Neural progenitor cell (in vitro differentiated cells): Measurements from ENCODE around the gene ANKRD33. TPM values are rescaled to one million over a fixed set of nuclear protein-coding genes. Genes with fewer than 3 reads are reported as not detected.

Experiments used
- DNase-seq: peaks from one replicate; pipeline ENCODE4 v3.0.0-alpha.2; 2016; ENCODE audit warnings: low spot score
- H2AFZ ChIP-seq: fragments of 200-600 bp; sonication (generic); replicated peaks from 2 replicates; pipeline ENCODE4 v1.6.1; 2016; ENCODE audit warnings: antibody characterized with exemption
- H3F3A ChIP-seq: fragments of 200-600 bp; sonication (generic); 2 replicates; pipeline ENCODE4 v1.6.1; 2016; ENCODE audit warnings: antibody characterized with exemption, low read depth
- H3K27ac ChIP-seq: fragments of 200-600 bp; sonication (generic); 2 replicates; pipeline ENCODE4 v1.5.1; 2016; ENCODE audit warnings: mild to moderate bottlenecking
- H3K27me3 ChIP-seq: fragments of 200-600 bp; sonication (generic); 2 replicates; pipeline ENCODE4 v1.6.1; 2016; ENCODE audit warnings: mild to moderate bottlenecking, moderate library complexity
- H3K36me3 ChIP-seq: fragments of 200-600 bp; sonication (generic); 2 replicates; pipeline ENCODE4 v1.5.1; 2016
- H3K4me1 ChIP-seq: fragments of 200-600 bp; sonication (generic); 2 replicates; pipeline ENCODE4 v1.6.1; 2016; ENCODE audit warnings: mixed run types
- H3K4me2 ChIP-seq: fragments of 200-600 bp; sonication (generic); 2 replicates; pipeline ENCODE4 v1.6.1; 2016
- H3K4me3 ChIP-seq: fragments of 200-600 bp; sonication (generic); 2 replicates; pipeline ENCODE4 v1.5.1; 2016
- H3K79me2 ChIP-seq: fragments of 200-600 bp; sonication (generic); 2 replicates; pipeline ENCODE4 v1.6.1; 2016; ENCODE audit warnings: low read depth
- H3K9ac ChIP-seq: fragments of 200-600 bp; sonication (generic); 2 replicates; pipeline ENCODE4 v1.6.1; 2016
- H3K9me3 ChIP-seq: fragments of 200-600 bp; sonication (generic); 2 replicates; pipeline ENCODE4 v1.5.1; 2016; ENCODE audit warnings: low read depth
- H4K20me1 ChIP-seq: fragments of 200-600 bp; sonication (generic); 2 replicates; pipeline ENCODE4 v1.6.1; 2016; ENCODE audit warnings: low read depth
- H3K27ac Mint-ChIP-seq: 3 replicates; pipeline ENCODE4 v1.8.0; 2021; ENCODE audit warnings: mixed read lengths
- H3K27me3 Mint-ChIP-seq: 2 replicates; pipeline ENCODE4 v1.8.0; 2022; ENCODE audit warnings: low read depth, mild to moderate bottlenecking, inconsistent platforms, moderate library complexity, mixed read lengths; ENCODE audit not compliant: insufficient read depth
- H3K36me3 Mint-ChIP-seq: 3 replicates; pipeline ENCODE4 v1.8.0; 2021; ENCODE audit warnings: mixed read lengths
- H3K4me1 Mint-ChIP-seq: 3 replicates; pipeline ENCODE4 v1.8.0; 2021; ENCODE audit warnings: mixed read lengths
- H3K4me3 Mint-ChIP-seq: 3 replicates; pipeline ENCODE4 v1.8.0; 2021; ENCODE audit warnings: mild to moderate bottlenecking, moderate library complexity, mixed read lengths
- H3K9me3 Mint-ChIP-seq: 3 replicates; pipeline ENCODE4 v1.8.0; 2020; ENCODE audit warnings: mixed read lengths
- CTCF ChIP-seq: fragments of 200-600 bp; sonication (generic); IDR thresholded peaks from 2 replicates; pipeline ENCODE4 v1.5.1; 2017; ENCODE audit warnings: antibody characterized with exemption, mild to moderate bottlenecking
- EZH2 ChIP-seq: fragments of 200-600 bp; sonication (generic); IDR thresholded peaks from 2 replicates; pipeline ENCODE4 v1.6.1; 2017; ENCODE audit warnings: antibody characterized with exemption, mild to moderate bottlenecking, moderate library complexity
- EZH2phosphoT487 ChIP-seq: fragments of 200-600 bp; sonication (generic); IDR thresholded peaks from 2 replicates; pipeline ENCODE4 v1.6.1; 2017; ENCODE audit warnings: antibody characterized with exemption
- total RNA-seq: library from RNA; depleted of rRNA; stranded (reverse); fragments of >200 nt; gene quantifications from 2 replicates; pipeline ENCODE4 v1.2.3, GENCODE V29; 2015; ENCODE audit warnings: low replicate concordance

ANKRD33 gene
- total RNA-seq, 1 donor from 2014 or later, result 0.39 TPM

- Mint-ChIP-seq H3K27ac (no peak overlapping the region), H3K27me3 (peaks cover 45% of the 10 kb centered on the region), H3K4me1 (peaks cover 80% of the 10 kb centered on the region), H3K4me3 (peak overlapping the region; percentile 80), H3K9me3 (no peaks in the 10 kb centered on the region), H3K36me3 (no peaks in the 10 kb centered on the region)
- DNase-seq, result peak; percentile 52
- Histone ChIP-seq H3K27ac (no peak overlapping the region), H2AFZ (peak overlapping the region; percentile 92), H3K79me2 (no peaks in the 10 kb centered on the region), H3K4me3 (peak overlapping the region; percentile 58), H3K4me2 (peak overlapping the region; percentile 99), H3K9me3 (no peaks in the 10 kb centered on the region), H3K27me3 (peaks cover 63% of the 10 kb centered on the region), H3K4me1 (peaks cover 49% of the 10 kb centered on the region), H4K20me1 (peaks cover 50% of the 10 kb centered on the region), H3F3A (peaks cover 56% of the 10 kb centered on the region), H3K36me3 (no peaks in the 10 kb centered on the region), H3K9ac (no peak overlapping the region)
- TF ChIP-seq EZH2, result peak; percentile 76
- no peak for TF ChIP-seq CTCF
Measured at GRCh38 chr12:51868821-51869495, 18.9 kb upstream of the ANKRD33 start.

GRCh38 chr12:51869496-51869865 is 18.4 kb upstream of the ANKRD33 start:
- H3K79me2 ChIP-seq, result no peaks in the 10 kb centered on the region
- Mint-ChIP-seq H3K9me3 (no peaks in the 10 kb centered on the region), H3K27ac (peak overlapping the region; percentile 89), H3K36me3 (no peaks in the 10 kb centered on the region), H3K4me1 (peaks cover 84% of the 10 kb centered on the region), H3K27me3 (peaks cover 48% of the 10 kb centered on the region), H3K4me3 (peak overlapping the region; percentile 78)
- H3K27ac ChIP-seq, result no peak overlapping the region
- peak overlapping the region; percentile 92 for H2AFZ ChIP-seq
- H3K36me3 ChIP-seq, result no peaks in the 10 kb centered on the region
- peak overlapping the region; percentile 58 for H3K4me3 ChIP-seq
- H3K9ac ChIP-seq, result no peak overlapping the region
- peak overlapping the region; percentile 99 for H3K4me2 ChIP-seq
- DNase-seq, result peak; percentile 49
- peaks cover 56% of the 10 kb centered on the region for H3F3A ChIP-seq
- peaks cover 63% of the 10 kb centered on the region for H3K27me3 ChIP-seq
- peaks cover 53% of the 10 kb centered on the region for H3K4me1 ChIP-seq
- peak; percentile 62 for TF ChIP-seq EZH2
- no peak for TF ChIP-seq EZH2phosphoT487
- peaks cover 55% of the 10 kb centered on the region for H4K20me1 ChIP-seq
- H3K9me3 ChIP-seq, result no peaks in the 10 kb centered on the region

- Histone ChIP-seq H3K4me3 (peak overlapping the region; percentile 58), H3K4me2 (peak overlapping the region; percentile 99), H3K9me3 (no peaks in the 10 kb centered on the region), H3K27me3 (peaks cover 63% of the 10 kb centered on the region), H3K4me1 (peaks cover 49% of the 10 kb centered on the region), H3F3A (peaks cover 55% of the 10 kb centered on the region), H3K79me2 (no peaks in the 10 kb centered on the region), H3K9ac (no peak overlapping the region), H3K36me3 (no peaks in the 10 kb centered on the region), H3K27ac (no peak overlapping the region), H2AFZ (no peak overlapping the region), H4K20me1 (peaks cover 54% of the 10 kb centered on the region)
- Mint-ChIP-seq H3K27ac (peak overlapping the region; percentile 89), H3K9me3 (no peaks in the 10 kb centered on the region), H3K4me3 (peak overlapping the region; percentile 78), H3K36me3 (no peaks in the 10 kb centered on the region), H3K4me1 (peaks cover 81% of the 10 kb centered on the region), H3K27me3 (peaks cover 49% of the 10 kb centered on the region)
- no peak for TF ChIP-seq EZH2phosphoT487
- no peak for TF ChIP-seq CTCF
- TF ChIP-seq EZH2, result no peak
- no peak for DNase-seq
Measured at GRCh38 chr12:51869931-51870330, 18.0 kb upstream of the ANKRD33 start.

GRCh38 chr12:51870504-51870903 is 17.4 kb upstream of the ANKRD33 start:
- Histone ChIP-seq H3K4me2 (peak overlapping the region; percentile 99), H3K4me1 (peaks cover 43% of the 10 kb centered on the region), H3K9me3 (no peaks in the 10 kb centered on the region), H3K36me3 (no peaks in the 10 kb centered on the region), H4K20me1 (peaks cover 49% of the 10 kb centered on the region), H3K27me3 (peaks cover 63% of the 10 kb centered on the region), H3K27ac (no peak overlapping the region), H2AFZ (no peak overlapping the region), H3K9ac (no peak overlapping the region), H3F3A (peaks cover 49% of the 10 kb centered on the region), H3K4me3 (no peak overlapping the region), H3K79me2 (no peaks in the 10 kb centered on the region)
- Mint-ChIP-seq H3K4me1 (peaks cover 81% of the 10 kb centered on the region), H3K27me3 (peaks cover 50% of the 10 kb centered on the region), H3K36me3 (no peaks in the 10 kb centered on the region), H3K27ac (no peak overlapping the region), H3K4me3 (peak overlapping the region; percentile 78), H3K9me3 (no peaks in the 10 kb centered on the region)
- TF ChIP-seq CTCF (no peak), EZH2 (no peak), EZH2phosphoT487 (no peak)
- DNase-seq, result no peak
